ENCODE data around the gene DENND1A. TPM values are rescaled to one million over a fixed set of nuclear protein-coding genes. Genes with fewer than 3 reads are reported as not detected.

DENND1A gene
- total and polyA plus RNA-seq, 4 donors = 7.9 to 22.0 (median 13.9) TPM

- Histone ChIP-seq H3K27ac (ENCODE audit: low read depth in 1 of 2, low read length in 2 of 2) (no peak overlapping the region), H3K9ac (ENCODE audit: low read depth in 1 of 2, low read length in 2 of 2) (no peak overlapping the region), H3K4me3 (ENCODE audit: low read depth in 1 of 3, low read length in 3 of 3) (no peak overlapping the region), H3K9me3 (ENCODE audit: control insufficient read depth in 4 of 4, low read length in 3 of 4) (no peaks in the 10 kb centered on the region), H3K27me3 (ENCODE audit: control insufficient read depth in 4 of 4, insufficient read depth in 4 of 4, low read length in 3 of 4) (no peaks in the 10 kb centered on the region), H3K36me3 (ENCODE audit: control insufficient read depth in 4 of 4, insufficient read depth in 3 of 4, low read depth in 1 of 4, low read length in 3 of 4) (peaks cover 0 to 1% (median 0%) of the 10 kb centered on the region in 4 donors), H3K4me1 (ENCODE audit: control insufficient read depth in 4 of 4, insufficient read depth in 4 of 4, low read length in 3 of 4) (no peaks in the 10 kb centered on the region)
- TF ChIP-seq, protein P1, sequence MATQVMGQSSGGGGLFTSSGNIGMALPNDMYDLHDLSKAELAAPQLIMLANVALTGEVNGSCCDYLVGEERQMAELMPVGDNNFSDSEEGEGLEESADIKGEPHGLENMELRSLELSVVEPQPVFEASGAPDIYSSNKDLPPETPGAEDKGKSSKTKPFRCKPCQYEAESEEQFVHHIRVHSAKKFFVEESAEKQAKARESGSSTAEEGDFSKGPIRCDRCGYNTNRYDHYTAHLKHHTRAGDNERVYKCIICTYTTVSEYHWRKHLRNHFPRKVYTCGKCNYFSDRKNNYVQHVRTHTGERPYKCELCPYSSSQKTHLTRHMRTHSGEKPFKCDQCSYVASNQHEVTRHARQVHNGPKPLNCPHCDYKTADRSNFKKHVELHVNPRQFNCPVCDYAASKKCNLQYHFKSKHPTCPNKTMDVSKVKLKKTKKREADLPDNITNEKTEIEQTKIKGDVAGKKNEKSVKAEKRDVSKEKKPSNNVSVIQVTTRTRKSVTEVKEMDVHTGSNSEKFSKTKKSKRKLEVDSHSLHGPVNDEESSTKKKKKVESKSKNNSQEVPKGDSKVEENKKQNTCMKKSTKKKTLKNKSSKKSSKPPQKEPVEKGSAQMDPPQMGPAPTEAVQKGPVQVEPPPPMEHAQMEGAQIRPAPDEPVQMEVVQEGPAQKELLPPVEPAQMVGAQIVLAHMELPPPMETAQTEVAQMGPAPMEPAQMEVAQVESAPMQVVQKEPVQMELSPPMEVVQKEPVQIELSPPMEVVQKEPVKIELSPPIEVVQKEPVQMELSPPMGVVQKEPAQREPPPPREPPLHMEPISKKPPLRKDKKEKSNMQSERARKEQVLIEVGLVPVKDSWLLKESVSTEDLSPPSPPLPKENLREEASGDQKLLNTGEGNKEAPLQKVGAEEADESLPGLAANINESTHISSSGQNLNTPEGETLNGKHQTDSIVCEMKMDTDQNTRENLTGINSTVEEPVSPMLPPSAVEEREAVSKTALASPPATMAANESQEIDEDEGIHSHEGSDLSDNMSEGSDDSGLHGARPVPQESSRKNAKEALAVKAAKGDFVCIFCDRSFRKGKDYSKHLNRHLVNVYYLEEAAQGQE (IDR thresholded peaks at IDR 0.05) = no peak
- no peak for TF ChIP-seq EGR1 (IDR thresholded peaks at IDR 0.05; ENCODE audit: low read depth in 2 of 2)
- TF ChIP-seq RXRA (IDR thresholded peaks at IDR 0.05) = no peak
- no peak for TF ChIP-seq GABPA (IDR thresholded peaks at IDR 0.05 in 1 of 2, conservative IDR thresholded peaks at IDR 0.05 in 1 of 2)
- TF ChIP-seq, protein P2, sequence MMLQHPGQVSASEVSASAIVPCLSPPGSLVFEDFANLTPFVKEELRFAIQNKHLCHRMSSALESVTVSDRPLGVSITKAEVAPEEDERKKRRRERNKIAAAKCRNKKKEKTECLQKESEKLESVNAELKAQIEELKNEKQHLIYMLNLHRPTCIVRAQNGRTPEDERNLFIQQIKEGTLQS (IDR thresholded peaks at IDR 0.05) = no peak
- no peak for TF ChIP-seq FOXA2 (IDR thresholded peaks at IDR 0.05)
- TF ChIP-seq YY1 (IDR thresholded peaks at IDR 0.05) = no peak
- TF ChIP-seq RAD21 (IDR thresholded peaks at IDR 0.05) = no peak
- no peak for TF ChIP-seq HNF4G (IDR thresholded peaks at IDR 0.05)
- no peak for TF ChIP-seq MAX (IDR thresholded peaks at IDR 0.05)
- no peak for TF ChIP-seq JUND (IDR thresholded peaks at IDR 0.05)
- no peak for TF ChIP-seq SP1 (IDR thresholded peaks at IDR 0.05)
- TF ChIP-seq NR2F2 (IDR thresholded peaks at IDR 0.05) = no peak
- no peak for TF ChIP-seq FOXA1 (IDR thresholded peaks at IDR 0.05)
- DNase-seq (ENCODE audit: low spot score) = no peak
- WGBS = 85% methylated on average over 8 of the region's 8 CpGs
Observed at GRCh38 chr9:123775289-123776284, 154.3 kb downstream of the DENND1A start.

DNA sequence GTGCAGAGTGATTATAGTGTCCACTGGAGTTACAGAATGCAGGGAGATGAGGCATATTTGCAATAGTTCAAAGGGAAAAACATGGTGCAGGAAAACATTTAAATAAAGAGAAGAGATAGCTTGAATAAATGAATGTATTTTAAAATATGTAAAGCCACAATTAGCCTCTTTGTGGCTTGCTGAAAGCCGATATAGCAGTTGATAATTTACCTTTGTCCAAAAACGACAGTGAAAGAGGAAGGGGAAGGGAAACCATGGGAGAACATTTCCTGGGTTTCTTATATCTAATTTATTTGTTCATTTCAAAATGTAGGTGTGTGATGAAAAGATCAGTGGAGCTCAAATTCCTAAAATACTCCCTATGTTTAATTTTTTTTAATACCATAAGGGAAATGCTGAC, 156.1 kb downstream of the DENND1A start:
- no peak for TF ChIP-seq FOXA2 (IDR thresholded peaks at IDR 0.05)
- no peak for TF ChIP-seq JUND (IDR thresholded peaks at IDR 0.05)
- WGBS = 75% methylated on average over 2 of the region's 2 CpGs
- no peaks in the 10 kb centered on the region for H3K4me1 ChIP-seq (ENCODE audit: control insufficient read depth in 4 of 4, insufficient read depth in 4 of 4, low read length in 3 of 4)
- H3K36me3 ChIP-seq (ENCODE audit: control insufficient read depth in 4 of 4, insufficient read depth in 3 of 4, low read depth in 1 of 4, low read length in 3 of 4) = peaks cover 0 to 1% (median 0%) of the 10 kb centered on the region in 4 donors
- H3K27me3 ChIP-seq (ENCODE audit: control insufficient read depth in 4 of 4, insufficient read depth in 4 of 4, low read length in 3 of 4) = no peaks in the 10 kb centered on the region
- DNase-seq (ENCODE audit: low spot score) = no peak
- no peak overlapping the region for H3K9ac ChIP-seq (ENCODE audit: low read depth in 1 of 2, low read length in 2 of 2)
- no peak overlapping the region for H3K27ac ChIP-seq (ENCODE audit: low read depth in 1 of 2, low read length in 2 of 2)
- no peaks in the 10 kb centered on the region for H3K9me3 ChIP-seq (ENCODE audit: control insufficient read depth in 4 of 4, low read length in 3 of 4)
- H3K4me3 ChIP-seq (ENCODE audit: low read depth in 1 of 3, low read length in 3 of 3) = no peak overlapping the region

- Histone ChIP-seq H3K36me3 (ENCODE audit: control insufficient read depth in 4 of 4, insufficient read depth in 3 of 4, low read depth in 1 of 4, low read length in 3 of 4) (no peaks in the 10 kb centered on the region), H3K9me3 (ENCODE audit: control insufficient read depth in 4 of 4, low read length in 3 of 4) (no peaks in the 10 kb centered on the region), H3K4me1 (ENCODE audit: control insufficient read depth in 4 of 4, insufficient read depth in 4 of 4, low read length in 3 of 4) (no peaks in the 10 kb centered on the region), H3K4me3 (ENCODE audit: low read depth in 1 of 3, low read length in 3 of 3) (no peak overlapping the region), H3K9ac (ENCODE audit: low read depth in 1 of 2, low read length in 2 of 2) (no peak overlapping the region), H3K27me3 (ENCODE audit: control insufficient read depth in 4 of 4, insufficient read depth in 4 of 4, low read length in 3 of 4) (no peaks in the 10 kb centered on the region), H3K27ac (ENCODE audit: low read depth in 1 of 2, low read length in 2 of 2) (no peak overlapping the region)
- DNase-seq (ENCODE audit: low spot score) = no peak
- WGBS = 93% methylated on average over 1 of the region's 1 CpG
- TF ChIP-seq NR2F2 (IDR thresholded peaks at IDR 0.05) (no peak), MAX (IDR thresholded peaks at IDR 0.05) (no peak), FOXA2 (IDR thresholded peaks at IDR 0.05) (no peak), EGR1 (IDR thresholded peaks at IDR 0.05; ENCODE audit: low read depth in 2 of 2) (no peak), YY1 (IDR thresholded peaks at IDR 0.05) (no peak), ZBTB33 (IDR thresholded peaks at IDR 0.05) (no peak), RXRA (IDR thresholded peaks at IDR 0.05) (no peak), FOXA1 (IDR thresholded peaks at IDR 0.05) (no peak), HNF4A (conservative IDR thresholded peaks at IDR 0.05) (no peak), RAD21 (IDR thresholded peaks at IDR 0.05) (no peak)
- TF ChIP-seq, protein P3, sequence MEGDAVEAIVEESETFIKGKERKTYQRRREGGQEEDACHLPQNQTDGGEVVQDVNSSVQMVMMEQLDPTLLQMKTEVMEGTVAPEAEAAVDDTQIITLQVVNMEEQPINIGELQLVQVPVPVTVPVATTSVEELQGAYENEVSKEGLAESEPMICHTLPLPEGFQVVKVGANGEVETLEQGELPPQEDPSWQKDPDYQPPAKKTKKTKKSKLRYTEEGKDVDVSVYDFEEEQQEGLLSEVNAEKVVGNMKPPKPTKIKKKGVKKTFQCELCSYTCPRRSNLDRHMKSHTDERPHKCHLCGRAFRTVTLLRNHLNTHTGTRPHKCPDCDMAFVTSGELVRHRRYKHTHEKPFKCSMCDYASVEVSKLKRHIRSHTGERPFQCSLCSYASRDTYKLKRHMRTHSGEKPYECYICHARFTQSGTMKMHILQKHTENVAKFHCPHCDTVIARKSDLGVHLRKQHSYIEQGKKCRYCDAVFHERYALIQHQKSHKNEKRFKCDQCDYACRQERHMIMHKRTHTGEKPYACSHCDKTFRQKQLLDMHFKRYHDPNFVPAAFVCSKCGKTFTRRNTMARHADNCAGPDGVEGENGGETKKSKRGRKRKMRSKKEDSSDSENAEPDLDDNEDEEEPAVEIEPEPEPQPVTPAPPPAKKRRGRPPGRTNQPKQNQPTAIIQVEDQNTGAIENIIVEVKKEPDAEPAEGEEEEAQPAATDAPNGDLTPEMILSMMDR (IDR thresholded peaks at IDR 0.05; ENCODE audit: low read depth, low read length, missing input control) = no peak
- TF ChIP-seq, protein P2 (IDR thresholded peaks at IDR 0.05) = no peak
Observed at GRCh38 chr9:123772967-123773366, 157.0 kb downstream of the DENND1A start.
